WTC11 (cell line): ENCODE measurements around the gene TEX261. TPM values are rescaled to one million over a fixed set of nuclear protein-coding genes. Genes with fewer than 3 reads are reported as not detected.

Experiments
- ATAC-seq: fragments of 200-7000 bp; cut with Tn5 transposase; 2 replicates; pipeline ENCODE4 v1.10.0; 2021; ENCODE audit warnings: mild to moderate bottlenecking, moderate library complexity
- CTCF ChIA-PET: fragments of 300-600 bp; sonication (Branson Sonifier 250); formaldehyde crosslinking; loops from one replicate; lab custom pipeline; 2021; ENCODE audit warnings: antibody characterized with exemption; lab: Charles Lee
- POLR2A ChIA-PET: fragments of 350-600 bp; sonication (Branson Sonifier 250); formaldehyde crosslinking; loops from one replicate; lab custom pipeline; 2021; ENCODE audit warnings: antibody characterized with exemption; lab: Charles Lee
- DNase-seq: peaks from one replicate; pipeline ENCODE4 v3.0.0; 2021; ENCODE audit warnings: low spot score
- H3K27ac Mint-ChIP-seq: 2 replicates; pipeline ENCODE4 v1.8.0; 2021; ENCODE audit warnings: mixed read lengths
- H3K27me3 Mint-ChIP-seq: 2 replicates; pipeline ENCODE4 v1.8.0; 2021; ENCODE audit warnings: low read depth, mild to moderate bottlenecking, moderate library complexity, mixed read lengths
- H3K36me3 Mint-ChIP-seq: 2 replicates; pipeline ENCODE4 v1.8.0; 2021; ENCODE audit warnings: mixed read lengths
- H3K4me1 Mint-ChIP-seq: 2 replicates; pipeline ENCODE4 v1.8.0; 2022; ENCODE audit warnings: mixed read lengths
- H3K4me3 Mint-ChIP-seq: 2 replicates; pipeline ENCODE4 v1.8.0; 2021; ENCODE audit warnings: mild to moderate bottlenecking, moderate library complexity, mixed read lengths
- H3K9me3 Mint-ChIP-seq: 2 replicates; pipeline ENCODE4 v1.8.0; 2021; ENCODE audit warnings: mixed read lengths
- CBFB ChIP-seq: sonication (generic); formaldehyde crosslinking; IDR thresholded peaks from 2 replicates; pipeline ENCODE4 v1.8.1; 2022; ENCODE audit warnings: mild to moderate bottlenecking, low read depth, missing genetic modification reagents
- CREM ChIP-seq: sonication (generic); formaldehyde crosslinking; IDR thresholded peaks from 2 replicates; pipeline ENCODE4 v1.8.1; 2022; ENCODE audit warnings: mild to moderate bottlenecking, missing genetic modification reagents, moderate library complexity
- ETV6 ChIP-seq: sonication (generic); formaldehyde crosslinking; IDR thresholded peaks from 2 replicates; pipeline ENCODE4 v1.8.1; 2022; ENCODE audit warnings: mild to moderate bottlenecking, missing genetic modification reagents
- FOXP1 ChIP-seq: sonication (generic); formaldehyde crosslinking; IDR thresholded peaks from 2 replicates; pipeline ENCODE4 v1.8.0; 2022; ENCODE audit warnings: missing genetic modification reagents, mild to moderate bottlenecking, moderate library complexity, borderline replicate concordance
- GABPB1 ChIP-seq: sonication (generic); formaldehyde crosslinking; IDR thresholded peaks from 2 replicates; pipeline ENCODE4 v1.8.1; 2023; ENCODE audit warnings: mild to moderate bottlenecking, missing genetic modification reagents
- NFYB ChIP-seq: sonication (generic); formaldehyde crosslinking; conservative IDR thresholded peaks from 2 replicates; pipeline ENCODE4 v1.8.0; 2022; ENCODE audit warnings: low read depth, missing genetic modification reagents
- ZBTB21 ChIP-seq: sonication (generic); formaldehyde crosslinking; IDR thresholded peaks from 2 replicates; pipeline ENCODE4 v1.8.1; 2023; ENCODE audit warnings: mild to moderate bottlenecking, missing genetic modification reagents, borderline replicate concordance
- ZNF317 ChIP-seq: sonication (generic); formaldehyde crosslinking; IDR thresholded peaks from 2 replicates; pipeline ENCODE4 v1.8.1; 2023; ENCODE audit warnings: low read depth, mild to moderate bottlenecking, moderate library complexity, missing genetic modification reagents, borderline replicate concordance
- total RNA-seq: library from RNA; stranded (reverse); gene quantifications from 3 replicates; pipeline ENCODE4 v1.2.3, GENCODE V29; 2021
- TF ChIP-seq, protein P1 (sequence below): sonication (generic); formaldehyde crosslinking; IDR thresholded peaks from 2 replicates; pipeline ENCODE4 v1.8.1; 2023; ENCODE audit warnings: mild to moderate bottlenecking, missing genetic modification reagents
- TF ChIP-seq, protein P2 (sequence below): sonication (generic); formaldehyde crosslinking; IDR thresholded peaks from 2 replicates; pipeline ENCODE4 v1.8.0; 2022; ENCODE audit warnings: mild to moderate bottlenecking, missing genetic modification reagents
- TF ChIP-seq, protein P3 (sequence below): sonication (generic); formaldehyde crosslinking; IDR thresholded peaks from 2 replicates; pipeline ENCODE4 v1.8.1; 2023; ENCODE audit warnings: mild to moderate bottlenecking, missing genetic modification reagents, borderline replicate concordance
- TF ChIP-seq, protein P4 (sequence below): fragments of 200-600 bp; IDR thresholded peaks from 2 replicates; pipeline ENCODE4 v1.8.0; 2022; ENCODE audit warnings: antibody characterized with exemption
- TF ChIP-seq, protein P5 (sequence below): sonication (generic); formaldehyde crosslinking; IDR thresholded peaks from 2 replicates; pipeline ENCODE4 v1.8.0; 2022; ENCODE audit warnings: missing genetic modification reagents
- TF ChIP-seq, protein P6 (sequence below): sonication (generic); formaldehyde crosslinking; IDR thresholded peaks from 2 replicates; pipeline ENCODE4 v1.8.0; 2022; ENCODE audit warnings: mild to moderate bottlenecking, missing genetic modification reagents

The TEX261 gene
- total RNA-seq, 1 experiment from 2014 or later: 18.3 TPM

DNA sequence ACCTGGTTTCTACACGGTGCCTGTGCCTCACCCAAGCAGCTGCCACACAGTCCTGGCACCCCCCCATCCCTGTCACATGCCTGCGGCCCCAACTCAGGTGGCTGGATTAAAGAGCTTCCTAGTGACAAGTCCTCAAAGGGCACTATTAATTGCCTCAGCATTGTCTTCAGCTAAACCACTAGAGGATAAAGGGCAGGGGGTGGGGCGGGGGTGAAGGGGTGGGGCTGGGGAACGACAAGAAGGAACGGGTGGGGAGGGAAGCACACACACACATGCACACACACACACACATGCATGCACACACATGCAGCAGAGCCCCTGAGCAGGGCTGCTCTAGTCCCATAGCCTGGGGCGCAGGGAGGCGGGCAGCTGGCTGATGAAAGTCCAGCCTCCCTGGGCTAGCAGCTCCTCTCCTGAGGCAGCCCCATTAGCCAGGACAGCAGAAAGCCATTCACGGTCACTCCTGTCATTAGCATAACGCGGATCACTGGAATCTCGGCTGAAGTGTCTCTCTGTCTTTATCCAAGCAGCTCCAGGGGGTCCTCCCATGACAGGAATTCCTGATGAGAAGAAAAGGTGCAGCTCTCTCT is 7.4 kb upstream of the TEX261 start:
- Mint-ChIP-seq H3K27ac (no peak overlapping the region), H3K4me3 (peak overlapping the region; percentile 31), H3K4me1 (peaks cover 18% of the 10 kb centered on the region), H3K27me3 (peaks cover 40% of the 10 kb centered on the region), H3K36me3 (no peaks in the 10 kb centered on the region), H3K9me3 (no peaks in the 10 kb centered on the region; the same call in 1 of the 2 replicates)
- CTCF ChIA-PET: interaction anchor here (0.5 to 2.9 kb wide), 32 partner anchors 9 to 1021 kb away, joined by 3 to 68 read pairs (median 4); partner anchors contain the start of genes ADD2, ANKRD53, FIGLA and MCEE
- DNase-seq: peak; percentile 63
- POLR2A ChIA-PET: interaction anchor here (1.0 to 1.2 kb wide), 2 partner anchors 67 to 129 kb away, joined by 3 to 5 read pairs; partner anchors contain the start of gene NAGK
- peak; percentile 83 for ATAC-seq
- TF ChIP-seq GABPB1 (CRISPR knock-in tag): peak; percentile 67
- TF ChIP-seq, protein P1, sequence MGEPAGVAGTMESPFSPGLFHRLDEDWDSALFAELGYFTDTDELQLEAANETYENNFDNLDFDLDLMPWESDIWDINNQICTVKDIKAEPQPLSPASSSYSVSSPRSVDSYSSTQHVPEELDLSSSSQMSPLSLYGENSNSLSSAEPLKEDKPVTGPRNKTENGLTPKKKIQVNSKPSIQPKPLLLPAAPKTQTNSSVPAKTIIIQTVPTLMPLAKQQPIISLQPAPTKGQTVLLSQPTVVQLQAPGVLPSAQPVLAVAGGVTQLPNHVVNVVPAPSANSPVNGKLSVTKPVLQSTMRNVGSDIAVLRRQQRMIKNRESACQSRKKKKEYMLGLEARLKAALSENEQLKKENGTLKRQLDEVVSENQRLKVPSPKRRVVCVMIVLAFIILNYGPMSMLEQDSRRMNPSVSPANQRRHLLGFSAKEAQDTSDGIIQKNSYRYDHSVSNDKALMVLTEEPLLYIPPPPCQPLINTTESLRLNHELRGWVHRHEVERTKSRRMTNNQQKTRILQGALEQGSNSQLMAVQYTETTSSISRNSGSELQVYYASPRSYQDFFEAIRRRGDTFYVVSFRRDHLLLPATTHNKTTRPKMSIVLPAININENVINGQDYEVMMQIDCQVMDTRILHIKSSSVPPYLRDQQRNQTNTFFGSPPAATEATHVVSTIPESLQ (CRISPR knock-in tag): no peak

DNA sequence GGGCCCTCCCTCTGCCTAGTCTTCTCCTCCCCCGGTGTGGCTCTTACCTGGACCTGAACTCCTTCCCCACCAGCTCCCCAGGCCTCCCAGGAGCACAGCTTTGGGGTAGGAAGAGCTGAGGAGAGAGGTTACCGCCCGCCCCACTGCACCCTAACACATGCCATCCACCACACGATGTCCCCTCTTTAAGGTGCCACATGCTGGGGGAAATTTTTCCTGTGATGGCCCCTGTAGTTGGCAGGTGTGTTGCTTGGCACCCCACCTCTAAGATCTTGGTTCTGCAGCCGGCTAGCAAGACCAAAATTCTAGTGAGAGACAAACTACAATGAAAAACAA is 6.9 kb upstream of the TEX261 start:
- CTCF ChIA-PET: interaction anchor here (0.5 to 2.9 kb wide), 40 partner anchors 9 to 1022 kb away, joined by 3 to 68 read pairs (median 4); partner anchors contain the start of genes ADD2, ANKRD53, FIGLA and MCEE
- H3K4me3 Mint-ChIP-seq: 0 out of 2 replicates have a peak overlapping the region, but pooled peaks have one; percentile 43
- POLR2A ChIA-PET: interaction anchor here (1.2 kb wide), 1 partner anchor 67 kb away, joined by 5 read pairs; the partner anchor contains the start of gene NAGK
- TF ChIP-seq, protein P2, sequence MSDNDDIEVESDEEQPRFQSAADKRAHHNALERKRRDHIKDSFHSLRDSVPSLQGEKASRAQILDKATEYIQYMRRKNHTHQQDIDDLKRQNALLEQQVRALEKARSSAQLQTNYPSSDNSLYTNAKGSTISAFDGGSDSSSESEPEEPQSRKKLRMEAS: peak; percentile 56; the same call in 1 of the 2 replicates
- 0 out of 2 replicates have a peak, but pooled peaks have one; percentile 36 for TF ChIP-seq FOXP1 (CRISPR knock-in tag)
- TF ChIP-seq ETV6 (CRISPR knock-in tag): no peak
- TF ChIP-seq, all 79 proteins: peak for 2
- Mint-ChIP-seq H3K4me1 (peaks cover 18% of the 10 kb centered on the region), H3K27ac (no peak overlapping the region), H3K9me3 (no peaks in the 10 kb centered on the region; the same call in 1 of the 2 replicates), H3K36me3 (no peaks in the 10 kb centered on the region), H3K27me3 (peaks cover 42% of the 10 kb centered on the region)
- DNase-seq (no peak), ATAC-seq (no peak)

DNA sequence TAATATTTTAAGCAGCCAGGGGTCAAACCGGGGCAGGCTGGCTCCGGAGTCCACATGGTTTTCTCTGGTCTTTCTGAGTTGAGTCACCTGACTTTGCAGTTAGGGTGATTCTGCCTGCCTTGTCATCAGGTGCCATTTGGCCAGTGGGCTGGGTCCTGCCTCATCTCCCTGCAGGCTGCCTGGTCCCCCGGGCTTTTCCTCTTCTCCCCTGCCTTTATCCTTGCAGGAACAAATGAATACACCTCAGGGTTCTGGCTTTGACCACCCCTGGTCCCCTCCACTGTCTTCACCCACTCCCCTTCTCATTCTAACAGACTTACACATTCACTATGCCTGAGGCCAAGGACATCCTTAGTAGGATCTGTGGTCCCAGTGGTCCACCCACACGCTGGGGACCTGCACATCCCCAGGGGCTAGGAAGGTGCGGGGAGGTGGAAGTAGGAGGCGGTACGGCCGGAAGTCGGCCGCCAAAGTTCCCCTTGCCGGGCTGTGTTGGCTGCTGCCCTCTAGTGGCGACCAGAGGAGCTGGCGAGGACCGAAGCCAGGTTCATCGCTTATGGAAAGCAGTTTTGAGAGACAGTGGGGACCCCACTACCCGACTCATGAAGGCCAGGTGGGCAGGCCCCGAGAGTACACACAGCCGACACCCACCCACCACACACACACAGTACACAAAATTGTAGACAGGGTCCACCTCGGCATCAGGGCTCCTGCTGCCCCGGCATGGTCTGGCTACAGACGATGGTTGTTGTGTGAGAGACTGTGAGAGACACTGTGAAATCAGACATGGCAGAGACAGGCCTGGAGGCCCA is 6.3 kb upstream of the TEX261 start:
- no peaks in the 10 kb centered on the region; the same call in 1 of the 2 replicates for H3K9me3 Mint-ChIP-seq
- ChIA-PET POLR2A (no interaction called here), CTCF (interaction anchor here (0.5 to 2.9 kb wide), 35 partner anchors 9 to 365 kb away, joined by 3 to 68 read pairs (median 5); partner anchors contain the start of genes ADD2, ANKRD53, FIGLA and MCEE)
- no peak overlapping the region for H3K27ac Mint-ChIP-seq
- peak overlapping the region; percentile 43 for H3K4me3 Mint-ChIP-seq
- peaks cover 18% of the 10 kb centered on the region for H3K4me1 Mint-ChIP-seq
- no peaks in the 10 kb centered on the region for H3K36me3 Mint-ChIP-seq
- DNase-seq (peak; percentile 77), ATAC-seq (peak; percentile 72)
- H3K27me3 Mint-ChIP-seq: peaks cover 45% of the 10 kb centered on the region
- TF ChIP-seq ZBTB21 (CRISPR knock-in tag) (no peak), CREM (CRISPR knock-in tag) (no peak), ZNF317 (CRISPR knock-in tag) (no peak), NFYB (CRISPR knock-in tag) (no peak), ETV6 (CRISPR knock-in tag) (no peak), CBFB (CRISPR knock-in tag) (no peak), GABPB1 (CRISPR knock-in tag) (no peak)
- TF ChIP-seq, protein P3, sequence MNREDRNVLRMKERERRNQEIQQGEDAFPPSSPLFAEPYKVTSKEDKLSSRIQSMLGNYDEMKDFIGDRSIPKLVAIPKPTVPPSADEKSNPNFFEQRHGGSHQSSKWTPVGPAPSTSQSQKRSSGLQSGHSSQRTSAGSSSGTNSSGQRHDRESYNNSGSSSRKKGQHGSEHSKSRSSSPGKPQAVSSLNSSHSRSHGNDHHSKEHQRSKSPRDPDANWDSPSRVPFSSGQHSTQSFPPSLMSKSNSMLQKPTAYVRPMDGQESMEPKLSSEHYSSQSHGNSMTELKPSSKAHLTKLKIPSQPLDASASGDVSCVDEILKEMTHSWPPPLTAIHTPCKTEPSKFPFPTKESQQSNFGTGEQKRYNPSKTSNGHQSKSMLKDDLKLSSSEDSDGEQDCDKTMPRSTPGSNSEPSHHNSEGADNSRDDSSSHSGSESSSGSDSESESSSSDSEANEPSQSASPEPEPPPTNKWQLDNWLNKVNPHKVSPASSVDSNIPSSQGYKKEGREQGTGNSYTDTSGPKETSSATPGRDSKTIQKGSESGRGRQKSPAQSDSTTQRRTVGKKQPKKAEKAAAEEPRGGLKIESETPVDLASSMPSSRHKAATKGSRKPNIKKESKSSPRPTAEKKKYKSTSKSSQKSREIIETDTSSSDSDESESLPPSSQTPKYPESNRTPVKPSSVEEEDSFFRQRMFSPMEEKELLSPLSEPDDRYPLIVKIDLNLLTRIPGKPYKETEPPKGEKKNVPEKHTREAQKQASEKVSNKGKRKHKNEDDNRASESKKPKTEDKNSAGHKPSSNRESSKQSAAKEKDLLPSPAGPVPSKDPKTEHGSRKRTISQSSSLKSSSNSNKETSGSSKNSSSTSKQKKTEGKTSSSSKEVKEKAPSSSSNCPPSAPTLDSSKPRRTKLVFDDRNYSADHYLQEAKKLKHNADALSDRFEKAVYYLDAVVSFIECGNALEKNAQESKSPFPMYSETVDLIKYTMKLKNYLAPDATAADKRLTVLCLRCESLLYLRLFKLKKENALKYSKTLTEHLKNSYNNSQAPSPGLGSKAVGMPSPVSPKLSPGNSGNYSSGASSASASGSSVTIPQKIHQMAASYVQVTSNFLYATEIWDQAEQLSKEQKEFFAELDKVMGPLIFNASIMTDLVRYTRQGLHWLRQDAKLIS (CRISPR knock-in tag): no peak
- TF ChIP-seq, protein P2: peak; percentile 10; the same call in 1 of the 2 replicates
- TF ChIP-seq, protein P4, sequence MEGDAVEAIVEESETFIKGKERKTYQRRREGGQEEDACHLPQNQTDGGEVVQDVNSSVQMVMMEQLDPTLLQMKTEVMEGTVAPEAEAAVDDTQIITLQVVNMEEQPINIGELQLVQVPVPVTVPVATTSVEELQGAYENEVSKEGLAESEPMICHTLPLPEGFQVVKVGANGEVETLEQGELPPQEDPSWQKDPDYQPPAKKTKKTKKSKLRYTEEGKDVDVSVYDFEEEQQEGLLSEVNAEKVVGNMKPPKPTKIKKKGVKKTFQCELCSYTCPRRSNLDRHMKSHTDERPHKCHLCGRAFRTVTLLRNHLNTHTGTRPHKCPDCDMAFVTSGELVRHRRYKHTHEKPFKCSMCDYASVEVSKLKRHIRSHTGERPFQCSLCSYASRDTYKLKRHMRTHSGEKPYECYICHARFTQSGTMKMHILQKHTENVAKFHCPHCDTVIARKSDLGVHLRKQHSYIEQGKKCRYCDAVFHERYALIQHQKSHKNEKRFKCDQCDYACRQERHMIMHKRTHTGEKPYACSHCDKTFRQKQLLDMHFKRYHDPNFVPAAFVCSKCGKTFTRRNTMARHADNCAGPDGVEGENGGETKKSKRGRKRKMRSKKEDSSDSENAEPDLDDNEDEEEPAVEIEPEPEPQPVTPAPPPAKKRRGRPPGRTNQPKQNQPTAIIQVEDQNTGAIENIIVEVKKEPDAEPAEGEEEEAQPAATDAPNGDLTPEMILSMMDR: peak; percentile 87
- TF ChIP-seq, protein P5, sequence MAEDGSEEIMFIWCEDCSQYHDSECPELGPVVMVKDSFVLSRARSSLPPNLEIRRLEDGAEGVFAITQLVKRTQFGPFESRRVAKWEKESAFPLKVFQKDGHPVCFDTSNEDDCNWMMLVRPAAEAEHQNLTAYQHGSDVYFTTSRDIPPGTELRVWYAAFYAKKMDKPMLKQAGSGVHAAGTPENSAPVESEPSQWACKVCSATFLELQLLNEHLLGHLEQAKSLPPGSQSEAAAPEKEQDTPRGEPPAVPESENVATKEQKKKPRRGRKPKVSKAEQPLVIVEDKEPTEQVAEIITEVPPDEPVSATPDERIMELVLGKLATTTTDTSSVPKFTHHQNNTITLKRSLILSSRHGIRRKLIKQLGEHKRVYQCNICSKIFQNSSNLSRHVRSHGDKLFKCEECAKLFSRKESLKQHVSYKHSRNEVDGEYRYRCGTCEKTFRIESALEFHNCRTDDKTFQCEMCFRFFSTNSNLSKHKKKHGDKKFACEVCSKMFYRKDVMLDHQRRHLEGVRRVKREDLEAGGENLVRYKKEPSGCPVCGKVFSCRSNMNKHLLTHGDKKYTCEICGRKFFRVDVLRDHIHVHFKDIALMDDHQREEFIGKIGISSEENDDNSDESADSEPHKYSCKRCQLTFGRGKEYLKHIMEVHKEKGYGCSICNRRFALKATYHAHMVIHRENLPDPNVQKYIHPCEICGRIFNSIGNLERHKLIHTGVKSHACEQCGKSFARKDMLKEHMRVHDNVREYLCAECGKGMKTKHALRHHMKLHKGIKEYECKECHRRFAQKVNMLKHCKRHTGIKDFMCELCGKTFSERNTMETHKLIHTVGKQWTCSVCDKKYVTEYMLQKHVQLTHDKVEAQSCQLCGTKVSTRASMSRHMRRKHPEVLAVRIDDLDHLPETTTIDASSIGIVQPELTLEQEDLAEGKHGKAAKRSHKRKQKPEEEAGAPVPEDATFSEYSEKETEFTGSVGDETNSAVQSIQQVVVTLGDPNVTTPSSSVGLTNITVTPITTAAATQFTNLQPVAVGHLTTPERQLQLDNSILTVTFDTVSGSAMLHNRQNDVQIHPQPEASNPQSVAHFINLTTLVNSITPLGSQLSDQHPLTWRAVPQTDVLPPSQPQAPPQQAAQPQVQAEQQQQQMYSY (CRISPR knock-in tag): no peak
- TF ChIP-seq, protein P6, sequence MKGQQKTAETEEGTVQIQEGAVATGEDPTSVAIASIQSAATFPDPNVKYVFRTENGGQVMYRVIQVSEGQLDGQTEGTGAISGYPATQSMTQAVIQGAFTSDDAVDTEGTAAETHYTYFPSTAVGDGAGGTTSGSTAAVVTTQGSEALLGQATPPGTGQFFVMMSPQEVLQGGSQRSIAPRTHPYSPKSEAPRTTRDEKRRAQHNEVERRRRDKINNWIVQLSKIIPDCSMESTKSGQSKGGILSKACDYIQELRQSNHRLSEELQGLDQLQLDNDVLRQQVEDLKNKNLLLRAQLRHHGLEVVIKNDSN (CRISPR knock-in tag): 0 out of 2 replicates have a peak, but pooled peaks have one; percentile 10
